Measurements from ENCODE around the gene NEB.

The NEB gene

GRCh38 chr2:151718796-151719195 is 15.5 kb downstream of the NEB start:
- TF ChIP-seq CEBPB (IDR thresholded peaks at IDR 0.05) (no peak), TCF12 (IDR thresholded peaks at IDR 0.05; ENCODE audit: low read depth) (no peak), USF1 (IDR thresholded peaks at IDR 0.05) (no peak), RAD21 (IDR thresholded peaks at IDR 0.05; ENCODE audit: low read depth) (no peak), ZBTB7A (IDR thresholded peaks at IDR 0.05; ENCODE audit: low read depth) (no peak), TAF1 (IDR thresholded peaks at IDR 0.05; ENCODE audit: low read depth) (no peak), REST (IDR thresholded peaks at IDR 0.05; ENCODE audit: low read depth) (no peak), YY1 (IDR thresholded peaks at IDR 0.05; ENCODE audit: low read depth) (no peak), MAX (IDR thresholded peaks at IDR 0.05) (no peak), EP300 (IDR thresholded peaks at IDR 0.05; ENCODE audit: borderline replicate concordance) (no peak), TEAD4 (IDR thresholded peaks at IDR 0.05) (no peak), NFIC (IDR thresholded peaks at IDR 0.05) (no peak), EGR1 (IDR thresholded peaks at IDR 0.05) (no peak), FOXM1 (IDR thresholded peaks at IDR 0.05; ENCODE audit: borderline replicate concordance, low read depth) (no peak), CREB1 (IDR thresholded peaks at IDR 0.05; ENCODE audit: low read depth) (no peak)

- no peak for TF ChIP-seq NFIC (IDR thresholded peaks at IDR 0.05)
- TF ChIP-seq ZBTB7A (IDR thresholded peaks at IDR 0.05; ENCODE audit: low read depth), result no peak
- TF ChIP-seq EGR1 (IDR thresholded peaks at IDR 0.05), result no peak
- TF ChIP-seq EP300 (IDR thresholded peaks at IDR 0.05; ENCODE audit: borderline replicate concordance), result no peak
These were observed 16.0 kb downstream of the NEB start for GRCh38 chr2:151718247-151718646.

- TF ChIP-seq TEAD4 (IDR thresholded peaks at IDR 0.05) (no peak), NFIC (IDR thresholded peaks at IDR 0.05) (no peak), TCF12 (IDR thresholded peaks at IDR 0.05; ENCODE audit: low read depth) (no peak)
These were observed 17.6 kb downstream of the NEB start for GRCh38 chr2:151716721-151717120.

GRCh38 chr2:151713291-151713903 is 20.9 kb downstream of the NEB start:
- TF ChIP-seq USF1 (IDR thresholded peaks at IDR 0.05), result no peak
- TF ChIP-seq YY1 (IDR thresholded peaks at IDR 0.05; ENCODE audit: low read depth), result no peak
- TF ChIP-seq CREB1 (IDR thresholded peaks at IDR 0.05; ENCODE audit: low read depth), result no peak
- no peak for TF ChIP-seq CEBPB (IDR thresholded peaks at IDR 0.05)
- no peak for TF ChIP-seq FOXM1 (IDR thresholded peaks at IDR 0.05; ENCODE audit: borderline replicate concordance, low read depth)
- no peak for TF ChIP-seq EGR1 (IDR thresholded peaks at IDR 0.05)

GRCh38 chr2:151711025-151711424 is 23.3 kb downstream of the NEB start:
- no peak for TF ChIP-seq MAX (IDR thresholded peaks at IDR 0.05)
- TF ChIP-seq CEBPB (IDR thresholded peaks at IDR 0.05), result no peak
- TF ChIP-seq TCF12 (IDR thresholded peaks at IDR 0.05; ENCODE audit: low read depth), result no peak
- TF ChIP-seq EGR1 (IDR thresholded peaks at IDR 0.05), result no peak

GRCh38 chr2:151708788-151709187 is 25.5 kb downstream of the NEB start:
- TF ChIP-seq RAD21 (IDR thresholded peaks at IDR 0.05; ENCODE audit: low read depth), result no peak
- TF ChIP-seq CREB1 (IDR thresholded peaks at IDR 0.05; ENCODE audit: low read depth), result no peak
- TF ChIP-seq USF1 (IDR thresholded peaks at IDR 0.05), result no peak

- no peak for TF ChIP-seq NFIC (IDR thresholded peaks at IDR 0.05)
- no peak for TF ChIP-seq TEAD4 (IDR thresholded peaks at IDR 0.05)
- TF ChIP-seq USF1 (IDR thresholded peaks at IDR 0.05), result no peak
- TF ChIP-seq EGR1 (IDR thresholded peaks at IDR 0.05), result no peak
- TF ChIP-seq REST (IDR thresholded peaks at IDR 0.05; ENCODE audit: low read depth), result no peak
- TF ChIP-seq RAD21 (IDR thresholded peaks at IDR 0.05; ENCODE audit: low read depth), result no peak
- no peak for TF ChIP-seq CREB1 (IDR thresholded peaks at IDR 0.05; ENCODE audit: low read depth)
- TF ChIP-seq CEBPB (IDR thresholded peaks at IDR 0.05), result no peak
- TF ChIP-seq TAF1 (IDR thresholded peaks at IDR 0.05; ENCODE audit: low read depth), result no peak
- TF ChIP-seq MAX (IDR thresholded peaks at IDR 0.05), result no peak
- no peak for TF ChIP-seq TCF12 (IDR thresholded peaks at IDR 0.05; ENCODE audit: low read depth)
- TF ChIP-seq YY1 (IDR thresholded peaks at IDR 0.05; ENCODE audit: low read depth), result no peak
- no peak for TF ChIP-seq ZBTB7A (IDR thresholded peaks at IDR 0.05; ENCODE audit: low read depth)
- TF ChIP-seq FOXM1 (IDR thresholded peaks at IDR 0.05; ENCODE audit: borderline replicate concordance, low read depth), result no peak
- TF ChIP-seq EP300 (IDR thresholded peaks at IDR 0.05; ENCODE audit: borderline replicate concordance), result no peak
These were observed 26.4 kb downstream of the NEB start for GRCh38 chr2:151707857-151708256.

Measured in Ishikawa (cell line).